Astrocyte (in vitro differentiated cells and primary cell): ENCODE results near the gene GRIA2. TPM values are rescaled to one million over a fixed set of nuclear protein-coding genes. Genes with fewer than 3 reads are reported as not detected.

Experiments
- DNase-seq: peaks from one replicate; pipeline ENCODE4 v3.0.0-alpha.2; 2010; ENCODE audit warnings: low read depth
- FAIRE-seq: peaks from 2 replicates; lab custom pipeline; 2011; peaks lifted over from hg19 to GRCh38; lab: Jason Lieb, UNC
- H2AFZ ChIP-seq: 2 replicates; pipeline ENCODE4 v1.6.0; 2012; ENCODE audit warnings: low read depth, low read length, inconsistent platforms
- H3K27ac ChIP-seq: 2 replicates; pipeline ENCODE4 v1.5.1; 2011; ENCODE audit warnings: low read depth, low read length, inconsistent platforms
- H3K27me3 ChIP-seq: 2 replicates; pipeline ENCODE4 v1.6.0; 2011; ENCODE audit warnings: low read length, inconsistent platforms; ENCODE audit not compliant: insufficient read depth
- H3K36me3 ChIP-seq: 2 replicates; pipeline ENCODE4 v1.5.1; 2011; ENCODE audit warnings: low read length, inconsistent platforms; ENCODE audit not compliant: insufficient read depth
- H3K4me1 ChIP-seq: 2 replicates; pipeline ENCODE4 v1.5.1; 2011; ENCODE audit warnings: low read length, inconsistent platforms; ENCODE audit not compliant: insufficient read depth
- H3K4me2 ChIP-seq: 2 replicates; pipeline ENCODE4 v1.6.0; 2012; ENCODE audit warnings: low read length, inconsistent platforms
- H3K4me3 ChIP-seq: 2 replicates; pipeline ENCODE4 v1.5.1; 2011; ENCODE audit warnings: low read depth, mild to moderate bottlenecking, low read length, inconsistent platforms; ENCODE audit not compliant: insufficient read depth
- H3K79me2 ChIP-seq: 2 replicates; pipeline ENCODE4 v1.6.0; 2012; ENCODE audit warnings: mild to moderate bottlenecking, low read length, inconsistent platforms; ENCODE audit not compliant: insufficient read depth
- H3K9ac ChIP-seq: 2 replicates; pipeline ENCODE4 v1.6.0; 2012; ENCODE audit warnings: mild to moderate bottlenecking, low read length, inconsistent platforms
- H3K9me3 ChIP-seq: 2 replicates; pipeline ENCODE4 v1.5.1; 2012; ENCODE audit warnings: low read depth, mild to moderate bottlenecking, low read length, inconsistent platforms; ENCODE audit not compliant: insufficient read depth
- H4K20me1 ChIP-seq: 2 replicates; pipeline ENCODE4 v1.6.0; 2012; ENCODE audit warnings: low read length, inconsistent platforms; ENCODE audit not compliant: insufficient read depth
- H3K27ac Mint-ChIP-seq: one replicate; pipeline ENCODE4 v1.8.0; 2021; ENCODE audit warnings: mild to moderate bottlenecking, mixed read lengths; ENCODE audit not compliant: unreplicated experiment
- H3K27me3 Mint-ChIP-seq: one replicate; pipeline ENCODE4 v1.8.0; 2021; ENCODE audit warnings: low read depth, mixed read lengths; ENCODE audit not compliant: unreplicated experiment
- H3K36me3 Mint-ChIP-seq: one replicate; pipeline ENCODE4 v1.8.0; 2021; ENCODE audit warnings: low read depth, mixed read lengths; ENCODE audit not compliant: unreplicated experiment
- H3K4me1 Mint-ChIP-seq: one replicate; pipeline ENCODE4 v1.8.0; 2021; ENCODE audit warnings: low read depth, mixed read lengths; ENCODE audit not compliant: unreplicated experiment
- H3K4me3 Mint-ChIP-seq: one replicate; pipeline ENCODE4 v1.8.0; 2021; ENCODE audit warnings: mild to moderate bottlenecking, moderate library complexity, mixed read lengths; ENCODE audit not compliant: unreplicated experiment
- H3K9me3 Mint-ChIP-seq: one replicate; pipeline ENCODE4 v1.8.0; 2021; ENCODE audit warnings: mild to moderate bottlenecking, mixed read lengths; ENCODE audit not compliant: unreplicated experiment
- CTCF ChIP-seq: IDR thresholded peaks from 2 replicates; pipeline ENCODE4 v1.5.1; 2011; ENCODE audit warnings: low read depth, mild to moderate bottlenecking, inconsistent platforms, low read length, moderate library complexity; ENCODE audit not compliant: insufficient read depth
- EZH2 ChIP-seq: IDR thresholded peaks from 2 replicates; pipeline ENCODE4 v1.6.1; 2012; ENCODE audit warnings: mild to moderate bottlenecking, low read length, inconsistent platforms; ENCODE audit not compliant: insufficient read depth
- total RNA-seq: library from RNA; stranded (reverse); gene quantifications from 2 replicates; pipeline ENCODE4 v1.2.1, GENCODE V29; 2021

Gene GRIA2
- total RNA-seq, 1 donor from 2014 or later, result not detected

- Histone ChIP-seq H4K20me1 (no peaks in the 10 kb centered on the region), H3K36me3 (no peaks in the 10 kb centered on the region), H3K9me3 (no peaks in the 10 kb centered on the region), H3K79me2 (no peaks in the 10 kb centered on the region), H3K27me3 (no peaks in the 10 kb centered on the region), H3K4me2 (no peak overlapping the region), H3K4me3 (no peak overlapping the region), H2AFZ (no peak overlapping the region), H3K27ac (no peak overlapping the region), H3K4me1 (no peaks in the 10 kb centered on the region), H3K9ac (no peak overlapping the region)
- H3K27me3 Mint-ChIP-seq, result no peaks in the 10 kb centered on the region
- no peak overlapping the region for H3K4me3 Mint-ChIP-seq
- no peaks in the 10 kb centered on the region for H3K36me3 Mint-ChIP-seq
- TF ChIP-seq EZH2 (no peak), CTCF (no peak)
- FAIRE-seq (no peak), DNase-seq (no peak)
- peaks cover 6% of the 10 kb centered on the region for H3K9me3 Mint-ChIP-seq
- H3K4me1 Mint-ChIP-seq, result no peaks in the 10 kb centered on the region
- no peak overlapping the region for H3K27ac Mint-ChIP-seq
Observed at GRCh38 chr4:157184300-157184699, 36.2 kb upstream of the GRIA2 start.

- Histone ChIP-seq H3K27ac (no peak overlapping the region), H3K9ac (no peak overlapping the region), H4K20me1 (no peaks in the 10 kb centered on the region), H3K4me1 (no peaks in the 10 kb centered on the region), H3K9me3 (no peaks in the 10 kb centered on the region), H3K79me2 (no peaks in the 10 kb centered on the region), H3K4me2 (no peak overlapping the region), H3K4me3 (no peak overlapping the region), H2AFZ (no peak overlapping the region), H3K27me3 (no peaks in the 10 kb centered on the region), H3K36me3 (no peaks in the 10 kb centered on the region)
- TF ChIP-seq CTCF, result no peak
- no peak for TF ChIP-seq EZH2
- FAIRE-seq (no peak), DNase-seq (no peak)
- Mint-ChIP-seq H3K4me3 (no peak overlapping the region), H3K4me1 (no peaks in the 10 kb centered on the region), H3K27me3 (no peaks in the 10 kb centered on the region), H3K27ac (no peak overlapping the region), H3K36me3 (no peaks in the 10 kb centered on the region), H3K9me3 (peaks cover 6% of the 10 kb centered on the region)
Observed at GRCh38 chr4:157185363-157185762, 35.2 kb upstream of the GRIA2 start.

GRCh38 chr4:157195374-157195773, 25.2 kb upstream of the GRIA2 start:
- no peaks in the 10 kb centered on the region for H3K27me3 ChIP-seq

More at GRCh38 chr4:157195374-157195773, 25.2 kb upstream of the GRIA2 start:
- no peak overlapping the region for H3K4me2 ChIP-seq
- peaks cover 3% of the 10 kb centered on the region for H3K27me3 Mint-ChIP-seq
- H4K20me1 ChIP-seq, result no peaks in the 10 kb centered on the region
- no peak overlapping the region for H2AFZ ChIP-seq
- no peak for TF ChIP-seq EZH2
- TF ChIP-seq CTCF, result no peak
- no peaks in the 10 kb centered on the region for H3K4me1 Mint-ChIP-seq
- H3K79me2 ChIP-seq, result no peaks in the 10 kb centered on the region
- no peaks in the 10 kb centered on the region for H3K9me3 ChIP-seq
- no peaks in the 10 kb centered on the region for H3K36me3 Mint-ChIP-seq
- FAIRE-seq, result no peak
- no peak overlapping the region for H3K4me3 Mint-ChIP-seq
- DNase-seq, result no peak
- no peak overlapping the region for H3K9ac ChIP-seq
- H3K27ac ChIP-seq, result no peak overlapping the region
- no peaks in the 10 kb centered on the region for H3K36me3 ChIP-seq
- H3K9me3 Mint-ChIP-seq, result no peaks in the 10 kb centered on the region
- no peak overlapping the region for H3K4me3 ChIP-seq
- H3K27ac Mint-ChIP-seq, result no peak overlapping the region
- H3K4me1 ChIP-seq, result no peaks in the 10 kb centered on the region
